NCI-H2029 treated with DMSO at 0.1 percent for 48 hours (cell line): ENCODE measurements around the gene ASCC1.
"Not testable (repeated sequence)": the region's sequence is repeated elsewhere in the genome, so short reads cannot be mapped to it uniquely, and the experiment has no call there.

Experiments used
- DNase-seq: peaks from one replicate; lab custom pipeline; 2025; lab: John Stamatoyannopoulos, UW

Gene ASCC1

GRCh38 chr10:72219235-72219814, 3.2 kb upstream of the ASCC1 start:
- DNase-seq, result no peak

DNA sequence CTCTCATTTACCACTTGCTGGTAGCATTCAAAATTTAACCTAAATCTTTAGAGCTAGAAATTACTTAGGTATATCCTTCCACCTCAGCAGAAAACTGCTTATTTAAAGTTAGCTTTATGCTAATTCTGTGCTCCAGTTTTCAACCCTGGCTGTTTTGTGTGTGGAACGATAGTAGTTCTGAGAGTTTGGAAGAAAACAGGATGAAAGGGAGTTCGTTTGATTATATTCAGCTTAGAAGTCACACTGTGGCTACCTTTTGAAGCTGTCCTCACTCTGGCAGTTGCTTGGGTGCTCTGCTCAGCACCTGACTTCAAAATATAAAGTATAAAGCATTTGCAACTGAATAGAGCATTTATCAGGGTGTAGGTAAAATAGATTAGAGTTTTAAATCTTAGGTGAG, 2.6 kb upstream of the ASCC1 start:
- no peak for DNase-seq

DNA sequence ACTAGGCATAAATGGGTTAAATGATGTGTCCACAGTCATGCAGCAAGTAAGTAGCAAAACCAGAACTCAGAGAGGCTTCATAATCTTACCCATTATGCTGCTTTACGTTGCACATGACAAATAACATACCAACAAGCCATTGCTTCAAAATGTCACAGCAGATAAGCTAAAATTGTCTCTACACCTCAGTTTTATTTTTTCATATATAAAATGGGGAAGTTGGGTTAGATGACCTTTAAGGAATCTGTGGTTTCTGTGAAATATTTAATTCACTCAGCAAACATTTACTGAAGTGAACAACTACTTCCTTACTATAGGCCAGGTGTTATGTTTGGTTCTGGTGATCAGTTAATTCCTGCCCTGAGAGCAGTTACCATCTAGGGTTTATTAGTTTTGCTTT, 2.2 kb upstream of the ASCC1 start:
- DNase-seq, result no peak

DNA sequence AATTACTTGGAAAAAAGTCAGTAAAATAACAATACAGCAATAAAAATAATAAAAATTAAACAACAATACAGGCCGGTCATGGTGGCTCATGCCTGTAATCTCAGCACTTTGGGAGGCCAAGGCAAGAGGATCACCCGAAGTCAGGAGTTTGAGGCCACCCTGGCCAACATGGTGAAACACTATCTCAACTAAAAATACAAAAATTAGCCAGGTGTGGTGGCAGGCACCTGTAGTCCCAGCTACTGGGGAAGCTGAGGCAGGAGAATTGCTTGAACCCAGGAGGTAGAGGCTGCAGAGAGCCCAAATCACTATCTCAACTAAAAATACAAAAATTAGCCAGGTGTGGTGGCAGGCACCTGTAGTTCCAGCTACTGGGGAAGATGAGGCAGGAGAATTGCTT, 4.2 kb downstream of the ASCC1 start:
- DNase-seq, result not testable (repeated sequence)

DNA sequence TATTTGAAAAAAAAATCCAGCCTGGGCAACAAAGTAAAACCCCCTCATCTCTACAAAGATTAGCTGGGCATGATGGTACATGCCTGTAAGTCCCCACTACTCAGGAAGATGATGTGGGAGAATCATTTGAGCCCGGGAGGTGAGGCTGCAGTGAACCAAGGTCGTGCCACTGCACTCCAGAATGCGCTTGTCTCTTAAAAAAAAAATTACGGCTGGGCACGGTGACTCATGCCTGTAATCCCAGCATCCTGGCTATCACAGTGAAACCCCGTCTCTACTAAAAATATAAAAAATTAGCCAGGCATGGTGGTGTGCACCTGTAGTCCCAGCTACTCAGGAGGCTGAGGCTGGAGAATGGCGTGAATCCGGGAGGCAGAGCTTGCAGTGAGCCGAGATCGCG, 4.7 kb downstream of the ASCC1 start:
- DNase-seq, result not testable (repeated sequence)

DNA sequence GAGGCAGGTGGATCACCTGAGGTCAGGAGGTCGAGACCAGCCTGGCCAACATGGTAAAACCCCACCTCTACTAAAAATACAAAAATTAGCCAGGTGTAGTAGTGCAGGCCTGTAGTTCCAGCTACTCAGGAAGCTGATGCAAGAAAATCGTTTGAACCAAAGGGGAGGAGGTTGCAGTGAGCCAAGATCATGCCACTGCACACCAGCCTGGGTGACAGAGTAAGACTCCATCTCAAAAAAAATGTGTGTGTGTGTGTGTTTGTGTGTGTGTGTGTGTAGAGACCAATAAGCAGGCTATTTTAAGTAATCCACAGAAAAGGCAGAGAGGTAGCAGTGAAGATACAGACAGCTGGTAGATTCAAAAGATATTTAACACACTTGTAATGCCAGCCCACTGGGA, 7.5 kb downstream of the ASCC1 start:
- not testable (repeated sequence) for DNase-seq

DNA sequence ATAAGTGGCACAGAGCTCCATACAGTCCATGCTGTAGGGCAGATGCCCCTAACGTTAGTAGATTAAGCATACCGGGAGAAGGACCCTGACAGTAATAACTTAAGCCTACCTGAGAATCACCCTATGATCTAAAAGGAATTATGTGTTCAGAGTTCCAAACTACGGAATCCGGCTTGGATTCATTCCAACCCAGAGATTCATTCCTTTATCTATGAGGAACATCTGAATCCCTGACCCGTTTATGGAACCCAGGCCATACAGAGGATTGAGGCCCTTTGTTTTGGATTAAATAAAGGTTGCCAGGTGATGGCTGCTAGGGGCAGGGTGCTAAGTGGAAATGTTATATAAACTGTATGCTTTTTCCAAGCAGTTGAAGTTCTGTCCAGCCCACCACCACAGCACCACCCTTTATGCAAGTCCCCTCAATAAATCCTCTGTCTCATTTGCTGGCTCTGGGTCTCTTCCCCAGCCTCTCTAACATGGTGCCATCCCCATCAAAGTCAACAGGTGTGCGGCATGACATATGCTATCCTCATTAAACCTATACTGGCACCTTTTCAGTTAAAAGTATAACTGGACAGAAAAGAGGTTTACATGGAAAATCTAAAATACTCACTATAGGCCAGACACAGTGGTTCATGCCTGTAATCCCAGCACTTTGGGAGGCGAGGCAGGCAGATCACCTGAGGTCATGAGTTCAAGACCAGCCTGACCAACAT, 9.4 kb downstream of the ASCC1 start:
- DNase-seq, result no peak

DNA sequence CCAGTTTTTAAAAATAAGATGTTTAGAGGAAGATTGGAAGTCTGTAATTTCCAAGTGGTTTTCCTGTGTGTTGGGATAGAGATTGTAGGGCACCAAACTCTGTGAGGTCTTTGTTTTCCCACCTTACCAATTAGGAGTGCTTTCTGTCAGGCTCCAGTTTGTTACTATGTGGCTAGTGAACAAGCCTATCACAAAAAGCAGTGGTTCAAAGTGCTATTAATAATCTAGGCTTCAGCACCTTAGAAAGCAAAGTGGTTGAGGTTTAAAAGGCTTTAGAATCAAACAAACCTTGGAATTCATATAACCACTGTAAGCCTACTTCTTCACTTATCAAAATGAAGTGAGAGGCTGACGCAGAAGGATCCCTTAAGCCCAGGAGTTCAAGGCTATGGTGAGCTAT, 11.4 kb downstream of the ASCC1 start:
- no peak for DNase-seq

- DNase-seq, result no peak
Measured at GRCh38 chr10:72204296-72204695, 11.8 kb downstream of the ASCC1 start.

DNA sequence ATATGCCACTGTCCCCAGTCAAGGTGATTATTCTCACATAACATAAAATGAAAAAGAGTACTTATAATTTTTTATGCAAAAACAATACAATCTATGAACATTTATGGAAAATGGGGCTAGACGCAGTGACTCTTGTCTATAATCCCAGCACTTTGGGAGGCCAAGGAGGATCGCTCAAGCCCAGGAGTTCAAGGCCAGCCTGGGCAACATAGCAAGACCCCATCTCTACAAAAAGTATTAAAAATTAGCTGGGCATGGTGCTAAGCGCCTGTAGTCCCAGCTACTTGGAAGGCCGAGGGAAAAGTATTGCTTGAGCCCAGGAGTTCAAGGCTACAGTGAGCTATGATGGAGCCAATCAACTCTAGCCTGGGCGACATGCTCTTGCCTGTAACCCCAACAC, 14.8 kb downstream of the ASCC1 start:
- DNase-seq, result no peak

DNA sequence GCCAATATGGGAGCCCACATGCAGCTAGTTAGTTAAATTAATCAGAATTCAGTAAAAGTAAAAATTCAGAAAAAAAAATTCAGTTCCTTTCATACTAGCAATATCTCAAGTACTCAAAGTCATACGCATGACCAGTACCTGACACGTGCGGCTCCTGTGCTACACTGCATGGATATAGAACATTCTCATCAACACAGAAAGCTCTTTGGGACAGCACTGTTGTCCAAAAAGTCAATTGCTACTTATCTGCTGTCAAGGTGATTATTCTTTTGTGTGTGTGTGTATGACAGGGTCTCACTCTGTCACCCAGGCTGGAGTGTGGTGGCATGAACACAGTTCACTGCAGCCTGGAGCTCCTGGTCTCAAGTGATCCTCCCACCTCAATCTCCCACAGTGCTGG, 15.2 kb downstream of the ASCC1 start:
- no peak for DNase-seq

DNA sequence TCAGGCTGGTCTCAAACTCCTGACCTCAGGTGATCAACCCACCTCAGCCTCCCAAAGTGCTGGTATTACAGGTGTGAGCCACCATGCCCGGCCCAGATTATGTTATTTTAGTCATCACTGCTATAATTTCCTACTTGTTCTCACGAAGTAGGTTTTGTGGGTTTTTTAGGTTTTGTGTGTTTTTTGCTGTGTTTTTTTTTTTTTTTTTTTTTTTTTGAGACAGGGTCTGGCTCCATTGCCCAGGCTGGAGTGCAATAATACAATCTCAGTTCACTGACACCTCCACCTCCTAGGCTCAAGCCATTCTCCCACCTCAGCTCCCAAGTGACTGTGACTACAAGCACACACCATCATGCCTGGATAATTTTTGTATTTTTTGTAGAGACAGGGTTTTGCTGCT, 21.1 kb downstream of the ASCC1 start:
- DNase-seq, result no peak

- no peak for DNase-seq
Measured at GRCh38 chr10:72186982-72187330, 29.1 kb downstream of the ASCC1 start.

- no peak for DNase-seq
Measured at GRCh38 chr10:72186258-72186981, 29.7 kb downstream of the ASCC1 start.

DNA sequence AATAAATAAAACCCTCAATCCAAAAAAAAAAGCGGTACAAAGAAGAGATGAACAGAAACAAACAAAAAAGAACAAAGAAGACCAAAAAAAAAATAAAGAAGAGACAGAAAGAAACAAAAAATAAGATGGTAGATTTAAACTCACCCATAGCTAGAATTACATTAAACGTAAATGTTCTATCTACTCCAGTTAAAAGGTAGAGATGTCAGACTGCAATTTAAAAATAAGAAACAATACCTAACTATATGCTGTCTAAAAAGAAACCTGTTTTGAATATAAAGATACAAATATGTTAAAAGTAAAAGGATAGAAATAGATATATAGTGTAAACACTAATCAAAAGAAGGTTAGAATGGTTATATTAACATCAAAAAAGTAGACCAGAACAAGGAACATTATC, 31.9 kb downstream of the ASCC1 start:
- DNase-seq, result no peak

DNA sequence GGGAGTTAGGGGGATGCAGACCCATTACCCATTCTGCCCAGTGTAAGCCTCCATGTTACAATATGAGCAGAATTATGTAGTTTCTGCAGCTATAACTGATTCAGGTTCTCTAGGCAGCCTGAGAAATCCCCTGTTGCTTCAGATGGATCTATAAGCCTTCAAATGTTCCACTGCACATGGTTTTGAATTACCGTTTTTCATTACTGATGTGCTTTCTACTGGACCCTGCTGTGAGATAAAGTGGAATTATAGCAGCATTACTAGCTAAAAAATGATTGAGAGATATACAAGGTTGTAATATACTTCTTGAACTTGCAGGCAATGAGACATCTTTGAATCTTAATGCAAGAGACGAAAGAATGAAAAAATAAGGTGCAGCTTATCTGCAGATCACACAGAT, 38.6 kb downstream of the ASCC1 start:
- DNase-seq, result no peak

- DNase-seq, result no peak
Measured at GRCh38 chr10:72176701-72177100, 39.4 kb downstream of the ASCC1 start.

DNA sequence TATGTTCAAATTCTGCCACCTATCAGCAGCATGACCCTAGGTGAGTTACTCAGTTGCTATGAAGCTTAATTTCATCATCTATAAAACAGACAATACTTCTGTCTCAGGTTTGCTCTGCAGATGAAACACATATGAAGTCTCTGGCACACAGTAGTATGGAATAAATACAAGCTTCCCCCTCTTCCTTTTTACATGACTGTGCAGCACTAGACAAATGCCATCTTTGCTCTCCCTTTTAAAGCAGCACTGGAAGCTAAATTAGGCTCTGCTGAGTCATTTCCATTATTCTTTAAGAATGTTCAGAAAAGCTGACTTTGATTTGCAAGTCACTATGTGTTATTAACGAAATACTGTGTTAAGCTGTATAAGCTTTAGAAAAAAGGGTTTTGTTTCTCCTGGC, 40.9 kb downstream of the ASCC1 start:
- no peak for DNase-seq

DNA sequence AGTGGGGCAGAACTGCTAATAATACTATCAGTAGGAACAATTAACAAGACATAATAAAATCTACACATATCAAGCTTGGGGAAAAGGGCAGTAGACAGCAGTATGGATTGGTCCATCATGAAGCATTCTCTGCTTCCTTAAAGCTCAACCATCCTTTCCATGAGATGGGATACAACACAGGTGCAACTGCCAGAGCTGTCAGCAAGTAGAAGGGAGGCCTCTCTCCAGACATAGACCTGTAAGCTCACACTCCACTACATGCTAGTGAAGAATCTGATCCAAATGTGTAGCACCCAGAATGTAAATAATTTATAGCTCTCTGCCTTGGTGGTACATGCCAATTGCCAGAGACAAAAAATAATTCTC, 41.8 kb downstream of the ASCC1 start:
- DNase-seq, result no peak

GRCh38 chr10:72173619-72174296, 42.3 kb downstream of the ASCC1 start:
- no peak for DNase-seq

GRCh38 chr10:72173262-72173618, 42.8 kb downstream of the ASCC1 start:
- DNase-seq, result no peak

- DNase-seq, result no peak
Measured at GRCh38 chr10:72171175-72171630, 44.9 kb downstream of the ASCC1 start.

- no peak for DNase-seq
Measured at GRCh38 chr10:72170733-72171132, 45.3 kb downstream of the ASCC1 start.
